IMR-90 (cell line): ENCODE data around the gene ABR. TPM values are rescaled to one million over a fixed set of nuclear protein-coding genes. Genes with fewer than 3 reads are reported as not detected.

Experiments used
- ATAC-seq: fragments of 200-7000 bp; cut with Tn5 transposase; 2 replicates; pipeline ENCODE4 v1.9.1; 2020; ENCODE audit warnings: low read depth, mild to moderate bottlenecking, moderate library complexity
- BruUV-seq: library from RNA; stranded (reverse); fragments of 400-500 nt; replicated peaks from 2 replicates; lab custom pipeline; 2021; lab: Mats Ljungman, UMichigan
- CTCF ChIA-PET: fragments of 300-600 bp; formaldehyde crosslinking; extraction: SDS; loops from one replicate; lab custom pipeline; 2021; ENCODE audit warnings: antibody characterized with exemption; lab: Yijun Ruan, JAX
- POLR2A ChIA-PET: fragments of 300-600 bp; sonication (Branson Sonifier 250); formaldehyde crosslinking; loops from one replicate; lab custom pipeline; 2022; ENCODE audit warnings: antibody characterized with exemption; ENCODE audit not compliant: unreplicated experiment; lab: Charles Lee
- DNase-seq: peaks from one replicate; pipeline ENCODE4 v3.0.0; 2013
- H2AFZ ChIP-seq: replicated peaks from 2 replicates; pipeline ENCODE3; 2013; ENCODE audit warnings: low read length, mild to moderate bottlenecking; ENCODE audit not compliant: poor library complexity
- H2AK5ac ChIP-seq: 2 replicates; pipeline ENCODE4 v1.6.1; 2013; ENCODE audit warnings: low read depth, low read length, inconsistent platforms
- H2AK9ac ChIP-seq: replicated peaks from 2 replicates; pipeline ENCODE3; 2013; ENCODE audit warnings: mild to moderate bottlenecking, low read depth, low read length, moderate library complexity; ENCODE audit not compliant: poor library complexity
- H2BK120ac ChIP-seq: 2 replicates; pipeline ENCODE4 v1.6.1; 2013; ENCODE audit warnings: low read depth, low read length, inconsistent platforms
- H2BK15ac ChIP-seq: 3 replicates; pipeline ENCODE4 v1.6.1; 2013; ENCODE audit warnings: low read depth, low read length, inconsistent platforms
- H2BK20ac ChIP-seq: 2 replicates; pipeline ENCODE4 v1.6.1; 2013; ENCODE audit warnings: low read depth, mild to moderate bottlenecking, inconsistent platforms, low read length, moderate library complexity
- H2BK5ac ChIP-seq: 2 replicates; pipeline ENCODE4 v1.6.1; 2013; ENCODE audit warnings: mild to moderate bottlenecking, low read depth, low read length, inconsistent platforms; ENCODE audit not compliant: poor library complexity, severe bottlenecking
- H3K14ac ChIP-seq: replicated peaks from 2 replicates; pipeline ENCODE4 v1.6.1; 2013; ENCODE audit warnings: low read depth, low read length, inconsistent platforms
- H3K18ac ChIP-seq: 2 replicates; pipeline ENCODE4 v1.6.1; 2013; ENCODE audit warnings: low read depth, low read length, control low read depth
- H3K23ac ChIP-seq: 2 replicates; pipeline ENCODE4 v1.6.1; 2013; ENCODE audit warnings: low read depth, low read length, inconsistent platforms
- H3K27ac ChIP-seq: 2 replicates; pipeline ENCODE4 v1.5.1; 2013; ENCODE audit warnings: mild to moderate bottlenecking, control low read depth, low read length; ENCODE audit not compliant: insufficient read depth
- H3K27me3 ChIP-seq: 2 replicates; pipeline ENCODE4 v1.6.1; 2013; ENCODE audit warnings: low read length; ENCODE audit not compliant: control insufficient read depth, insufficient read depth
- H3K36me3 ChIP-seq: 2 replicates; pipeline ENCODE4 v1.6.1; 2013; ENCODE audit warnings: low read length, mixed read lengths; ENCODE audit not compliant: control insufficient read depth, insufficient read depth
- H3K4ac ChIP-seq: 2 replicates; pipeline ENCODE4 v1.6.1; 2013; ENCODE audit warnings: low read depth, low read length, inconsistent platforms
- H3K4me1 ChIP-seq: 2 replicates; pipeline ENCODE4 v1.6.1; 2013; ENCODE audit warnings: low read length, mixed read lengths; ENCODE audit not compliant: control insufficient read depth, insufficient read depth
- H3K4me2 ChIP-seq: 2 replicates; pipeline ENCODE4 v1.6.1; 2013; ENCODE audit warnings: low read depth, mild to moderate bottlenecking, control low read depth, low read length, moderate library complexity
- H3K4me3 ChIP-seq: 2 replicates; pipeline ENCODE4 v1.5.1; 2013; ENCODE audit warnings: low read depth, mild to moderate bottlenecking, control low read depth, low read length, moderate library complexity; ENCODE audit not compliant: insufficient read depth
- H3K56ac ChIP-seq: 2 replicates; pipeline ENCODE4 v1.6.1; 2013; ENCODE audit warnings: low read length, inconsistent platforms; ENCODE audit not compliant: insufficient read depth; ENCODE audit errors: extremely low read depth
- H3K79me1 ChIP-seq, 2 experiments: 2 replicates each; pipeline ENCODE4 v1.6.1; 2013; ENCODE audit warnings: low read length in 2 of 2, inconsistent platforms in 1 of 2, low read depth in 1 of 2
- H3K9ac ChIP-seq: 2 replicates; pipeline ENCODE4 v1.6.1; 2013; ENCODE audit warnings: low read depth, low read length, control low read depth
- H3K9me1 ChIP-seq: 2 replicates; pipeline ENCODE4 v1.6.1; 2013; ENCODE audit warnings: low read length, inconsistent platforms; ENCODE audit not compliant: insufficient read depth
- H3K9me3 ChIP-seq: 2 replicates; pipeline ENCODE4 v1.6.1; 2013; ENCODE audit warnings: low read length; ENCODE audit not compliant: control insufficient read depth, insufficient read depth
- H4K20me1 ChIP-seq: 2 replicates; pipeline ENCODE4 v1.6.1; 2013; ENCODE audit warnings: low read length, inconsistent platforms; ENCODE audit not compliant: insufficient read depth
- H4K5ac ChIP-seq: 2 replicates; pipeline ENCODE4 v1.6.1; 2013; ENCODE audit warnings: mild to moderate bottlenecking, low read depth, low read length, control low read depth
- H4K8ac ChIP-seq, 2 experiments: 2 replicates each; pipeline ENCODE4 v1.6.1; 2013; ENCODE audit warnings: low read depth in 2 of 2, low read length in 2 of 2, control low read depth in 1 of 2, inconsistent platforms in 1 of 2
- H4K91ac ChIP-seq: 2 replicates; pipeline ENCODE4 v1.6.1; 2013; ENCODE audit warnings: low read depth, low read length, inconsistent platforms; ENCODE audit not compliant: insufficient read depth
- BHLHE40 ChIP-seq: fragments of 150-350 bp; IDR thresholded peaks from 2 replicates; pipeline ENCODE4 v1.6.1; 2016; ENCODE audit warnings: mild to moderate bottlenecking, low read depth, low read length
- CHD1 ChIP-seq: IDR thresholded peaks from 2 replicates; pipeline ENCODE4 v1.6.1; 2012; ENCODE audit warnings: low read depth, low read length, improper control_type of control experiment
- FOS ChIP-seq: fragments of 150-350 bp; IDR thresholded peaks from 2 replicates; pipeline ENCODE4 v1.6.1; 2016; ENCODE audit warnings: low read depth, low read length
- MXI1 ChIP-seq: IDR thresholded peaks from 2 replicates; pipeline ENCODE4 v1.6.1; 2012; ENCODE audit warnings: low read depth, mild to moderate bottlenecking, low read length, moderate library complexity, borderline replicate concordance
- NFE2L2 ChIP-seq: fragments of 150-350 bp; IDR thresholded peaks from 2 replicates; pipeline ENCODE4 v1.6.1; 2016; ENCODE audit warnings: low read depth, mild to moderate bottlenecking, low read length
- POLR2A ChIP-seq: IDR thresholded peaks from 2 replicates; pipeline ENCODE4 v1.6.1; 2012; ENCODE audit warnings: mild to moderate bottlenecking, low read depth, low read length
- RAD21 ChIP-seq: IDR thresholded peaks from 2 replicates; pipeline ENCODE4 v1.6.1; 2012; ENCODE audit warnings: low read length, improper control_type of control experiment
- RFX5 ChIP-seq: IDR thresholded peaks from 2 replicates; pipeline ENCODE4 v1.8.0; 2012; ENCODE audit warnings: low read depth, mild to moderate bottlenecking, low read length, moderate library complexity
- SMC3 ChIP-seq: fragments of 150-350 bp; IDR thresholded peaks from 2 replicates; pipeline ENCODE4 v1.6.1; 2016; ENCODE audit warnings: low read depth, mild to moderate bottlenecking, antibody characterized with exemption, low read length, moderate library complexity
- WGBS, 2 experiments: methylation state at CpG; one replicate each; pipeline versions ENCODE4 v1.1.5 to v1.1.7; 2013; ENCODE audit warnings: missing lambda C conversion rate in 2 of 2; ENCODE audit not compliant: insufficient read length in 1 of 2; ENCODE audit errors: extremely low coverage in 2 of 2; 5-methylcytosine and 5-hydroxymethylcytosine counted together
- dilution Hi-C: fragments of 300-500 bp; cut with HindIII; formaldehyde crosslinking; loops from one replicate; pipeline ENCODE4 v1.14.3; 2018; ENCODE audit warnings: low sequenced_read_pairs; ENCODE audit not compliant: unreplicated experiment
- in situ Hi-C: fragments of 300-500 bp; cut with MboI; formaldehyde crosslinking; loops from 3 replicates; pipeline ENCODE4 v1.14.3; 2019; ENCODE audit warnings: low sequenced_read_pairs, inconsistent platforms, mixed read lengths
- intact Hi-C: fragments of 100-400 bp; cut with micrococcal nuclease; formaldehyde crosslinking; loops from 2 replicates; pipeline ENCODE4 v1.10.0; 2022
- polyA plus RNA-seq, 3 experiments: library from polyadenylated mRNA; depleted of rRNA; stranded (reverse); fragments of >200 nt; gene quantifications; 2 replicates each; pipeline ENCODE4 v1.2.3, GENCODE V29; 2012; ENCODE audit warnings: low replicate concordance in 1 of 3
- total RNA-seq: library from RNA; depleted of rRNA; stranded (reverse); fragments of >200 nt; gene quantifications from 2 replicates; pipeline ENCODE4 v1.2.3, GENCODE V29; 2012
- TF ChIP-seq, protein P1 (sequence below): fragments of 150-350 bp; IDR thresholded peaks from 2 replicates; pipeline ENCODE4 v1.6.1; 2016; ENCODE audit warnings: low read depth, mild to moderate bottlenecking, low read length, moderate library complexity, borderline replicate concordance
- TF ChIP-seq, protein P2 (sequence below): conservative IDR thresholded peaks from 2 replicates; pipeline ENCODE4 v1.5.1; 2012; ENCODE audit warnings: mild to moderate bottlenecking, low read depth, low read length, improper control_type of control experiment
- TF ChIP-seq, protein P3 (sequence below): fragments of 150-350 bp; IDR thresholded peaks from 2 replicates; pipeline ENCODE4 v1.6.1; 2017; ENCODE audit warnings: mild to moderate bottlenecking, antibody characterized with exemption, low read length, low read depth

The ABR gene
- total and polyA plus RNA-seq, 2 of the 4 experiments (the other 2 are of a cell fraction): 28.3 to 79.7 TPM

DNA sequence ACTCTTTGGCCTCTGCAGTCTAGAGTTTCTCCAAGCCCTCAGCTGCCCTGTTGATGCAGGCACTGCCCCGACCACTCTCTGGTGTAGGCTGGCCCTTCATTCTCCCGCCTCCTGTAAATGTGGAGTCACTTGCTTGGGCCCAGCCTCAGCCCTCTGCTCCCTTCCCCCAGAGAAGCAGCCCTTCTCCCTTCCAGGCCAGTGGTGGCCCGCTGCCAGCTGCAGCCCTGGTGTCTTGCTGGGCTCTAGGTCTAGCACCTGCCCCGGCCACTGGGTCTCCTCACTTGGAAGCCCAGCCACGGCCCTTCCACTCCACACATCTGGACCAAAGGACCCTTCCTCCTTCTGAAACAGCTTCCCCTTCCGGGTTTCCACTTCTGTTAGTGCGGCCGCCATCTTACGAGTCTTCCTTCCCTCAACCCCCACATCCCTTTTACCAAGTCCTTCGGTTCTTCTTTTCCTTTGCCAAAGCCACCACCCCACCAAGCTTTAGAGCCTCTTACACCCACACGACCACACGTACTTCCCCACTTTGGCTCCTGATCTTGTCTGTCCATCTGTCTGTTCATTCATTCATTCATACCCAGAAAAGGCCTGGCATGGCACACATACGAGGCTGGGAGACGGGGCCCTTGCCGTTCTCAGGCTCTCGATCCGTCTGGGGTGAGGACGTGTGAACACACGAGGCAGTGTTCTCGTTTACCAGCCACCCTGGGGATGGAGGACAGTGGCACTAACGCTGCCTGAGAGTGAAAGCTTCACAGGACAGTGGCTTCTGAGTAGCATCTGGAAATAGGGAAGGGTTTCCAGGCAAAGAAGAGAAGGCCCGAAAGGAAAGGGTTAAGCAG, 68.0 kb downstream of the ABR start:
- Histone ChIP-seq H4K8ac (peak overlapping the region; percentile 47 to 64; a peak in 3 of 4 replicates), H3K9me3 (no peaks in the 10 kb centered on the region), H4K91ac (peak overlapping the region; percentile 84), H3K9me1 (peaks cover 20% of the 10 kb centered on the region), H4K5ac (peak overlapping the region; percentile 0; the same call in 1 of the 2 replicates), H3K79me1 (peaks cover 12 to 61% of the 10 kb centered on the region in 2 experiments), H3K4me1 (peaks cover 33% of the 10 kb centered on the region), H3K27me3 (no peaks in the 10 kb centered on the region), H3K4me3 (no peak overlapping the region), H2BK5ac (peak overlapping the region; percentile 88), H3K36me3 (peaks cover 3% of the 10 kb centered on the region; the same call in 1 of the 2 replicates), H3K23ac (peak overlapping the region; percentile 74), H2BK20ac (peak overlapping the region; percentile 92), H3K18ac (peak overlapping the region; percentile 4; the same call in 1 of the 2 replicates), H4K20me1 (peaks cover 27% of the 10 kb centered on the region), H3K56ac (peak overlapping the region; percentile 6; the same call in 1 of the 2 replicates), H2BK15ac (peak overlapping the region; percentile 92), H2AK9ac (peak overlapping the region; percentile 97), H2BK120ac (peak overlapping the region; percentile 92), H3K4me2 (no peak overlapping the region; the same call in 1 of the 2 replicates), H2AK5ac (peak overlapping the region; percentile 98), H3K9ac (no peak overlapping the region), H2AFZ (peak overlapping the region; percentile 86), H3K27ac (peak overlapping the region; percentile 44), H3K4ac (peak overlapping the region; percentile 96), H3K14ac (peak overlapping the region; percentile 90)
- ATAC-seq: peak; percentile 25
- TF ChIP-seq MXI1 (no peak), RAD21 (no peak), FOS (no peak), POLR2A (no peak), RFX5 (no peak), BHLHE40 (no peak), CHD1 (no peak), SMC3 (no peak), NFE2L2 (no peak)
- TF ChIP-seq, protein P1, sequence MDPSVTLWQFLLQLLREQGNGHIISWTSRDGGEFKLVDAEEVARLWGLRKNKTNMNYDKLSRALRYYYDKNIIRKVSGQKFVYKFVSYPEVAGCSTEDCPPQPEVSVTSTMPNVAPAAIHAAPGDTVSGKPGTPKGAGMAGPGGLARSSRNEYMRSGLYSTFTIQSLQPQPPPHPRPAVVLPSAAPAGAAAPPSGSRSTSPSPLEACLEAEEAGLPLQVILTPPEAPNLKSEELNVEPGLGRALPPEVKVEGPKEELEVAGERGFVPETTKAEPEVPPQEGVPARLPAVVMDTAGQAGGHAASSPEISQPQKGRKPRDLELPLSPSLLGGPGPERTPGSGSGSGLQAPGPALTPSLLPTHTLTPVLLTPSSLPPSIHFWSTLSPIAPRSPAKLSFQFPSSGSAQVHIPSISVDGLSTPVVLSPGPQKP: no peak
- TF ChIP-seq, protein P2, sequence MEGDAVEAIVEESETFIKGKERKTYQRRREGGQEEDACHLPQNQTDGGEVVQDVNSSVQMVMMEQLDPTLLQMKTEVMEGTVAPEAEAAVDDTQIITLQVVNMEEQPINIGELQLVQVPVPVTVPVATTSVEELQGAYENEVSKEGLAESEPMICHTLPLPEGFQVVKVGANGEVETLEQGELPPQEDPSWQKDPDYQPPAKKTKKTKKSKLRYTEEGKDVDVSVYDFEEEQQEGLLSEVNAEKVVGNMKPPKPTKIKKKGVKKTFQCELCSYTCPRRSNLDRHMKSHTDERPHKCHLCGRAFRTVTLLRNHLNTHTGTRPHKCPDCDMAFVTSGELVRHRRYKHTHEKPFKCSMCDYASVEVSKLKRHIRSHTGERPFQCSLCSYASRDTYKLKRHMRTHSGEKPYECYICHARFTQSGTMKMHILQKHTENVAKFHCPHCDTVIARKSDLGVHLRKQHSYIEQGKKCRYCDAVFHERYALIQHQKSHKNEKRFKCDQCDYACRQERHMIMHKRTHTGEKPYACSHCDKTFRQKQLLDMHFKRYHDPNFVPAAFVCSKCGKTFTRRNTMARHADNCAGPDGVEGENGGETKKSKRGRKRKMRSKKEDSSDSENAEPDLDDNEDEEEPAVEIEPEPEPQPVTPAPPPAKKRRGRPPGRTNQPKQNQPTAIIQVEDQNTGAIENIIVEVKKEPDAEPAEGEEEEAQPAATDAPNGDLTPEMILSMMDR: no peak
- TF ChIP-seq, protein P3, sequence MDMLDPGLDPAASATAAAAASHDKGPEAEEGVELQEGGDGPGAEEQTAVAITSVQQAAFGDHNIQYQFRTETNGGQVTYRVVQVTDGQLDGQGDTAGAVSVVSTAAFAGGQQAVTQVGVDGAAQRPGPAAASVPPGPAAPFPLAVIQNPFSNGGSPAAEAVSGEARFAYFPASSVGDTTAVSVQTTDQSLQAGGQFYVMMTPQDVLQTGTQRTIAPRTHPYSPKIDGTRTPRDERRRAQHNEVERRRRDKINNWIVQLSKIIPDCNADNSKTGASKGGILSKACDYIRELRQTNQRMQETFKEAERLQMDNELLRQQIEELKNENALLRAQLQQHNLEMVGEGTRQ: no peak
- ChIA-PET POLR2A (no interaction called here), CTCF (no interaction called here)
- in situ Hi-C loops: no loop called here
- 85% methylated on average over 18 of the region's 22 CpGs; no CpG with 5 or more reads in 1 of the 2 experiments for WGBS, 2 experiments
- intact Hi-C loops: no loop called here
- DNase-seq: no peak
- no TSS peak for BruUV-seq
- dilution Hi-C loops: no loop called here
